OCI-M1 (cell line): ENCODE data around the gene RS1.

Experiments used
- DNase-seq: peaks from one replicate; lab custom pipeline; 2025; lab: John Stamatoyannopoulos, UW

Gene RS1

GRCh38 chrX:18668071-18668835, 3.7 kb downstream of the RS1 start:
- DNase-seq, result peak; percentile 75

GRCh38 chrX:18666614-18667013, 5.3 kb downstream of the RS1 start:
- DNase-seq, result no peak

- no peak for DNase-seq
These were observed 7.0 kb downstream of the RS1 start for GRCh38 chrX:18664947-18665346.

GRCh38 chrX:18661273-18661672, 10.6 kb downstream of the RS1 start:
- no peak for DNase-seq

- no peak for DNase-seq
These were observed 16.8 kb downstream of the RS1 start for GRCh38 chrX:18654875-18655836.

- no peak for DNase-seq
These were observed 19.3 kb downstream of the RS1 start for GRCh38 chrX:18652636-18653035.

GRCh38 chrX:18650662-18651061, 21.2 kb downstream of the RS1 start:
- no peak for DNase-seq

- no peak for DNase-seq
These were observed 22.4 kb downstream of the RS1 start for GRCh38 chrX:18649498-18649951.

- DNase-seq, result peak; percentile 12
These were observed 24.3 kb downstream of the RS1 start for GRCh38 chrX:18647621-18648020.

GRCh38 chrX:18643853-18644252, 28.1 kb downstream of the RS1 start:
- no peak for DNase-seq

GRCh38 chrX:18643243-18643642, 28.7 kb downstream of the RS1 start:
- DNase-seq, result no peak

- no peak for DNase-seq
These were observed 31.2 kb downstream of the RS1 start for GRCh38 chrX:18640686-18641085.

GRCh38 chrX:18639280-18639679, 32.6 kb downstream of the RS1 start:
- no peak for DNase-seq

- no peak for DNase-seq
These were observed 33.5 kb downstream of the RS1 start for GRCh38 chrX:18638398-18638797.

GRCh38 chrX:18630934-18631333, 41.0 kb downstream of the RS1 start:
- DNase-seq, result no peak

- no peak for DNase-seq
These were observed 47.3 kb downstream of the RS1 start for GRCh38 chrX:18624599-18624998.

GRCh38 chrX:18620349-18620748, 51.6 kb downstream of the RS1 start:
- DNase-seq, result no peak

- no peak for DNase-seq
These were observed 52.6 kb downstream of the RS1 start for GRCh38 chrX:18619288-18619687.

GRCh38 chrX:18617407-18617750, 54.5 kb downstream of the RS1 start:
- DNase-seq, result no peak

GRCh38 chrX:18616688-18617406, 55.1 kb downstream of the RS1 start:
- DNase-seq, result no peak

- DNase-seq, result no peak
These were observed 57.8 kb downstream of the RS1 start for GRCh38 chrX:18613930-18614639.

- DNase-seq, result peak; percentile 0
These were observed 63.9 kb downstream of the RS1 start for GRCh38 chrX:18607966-18608365.
